Parathyroid adenoma (tissue), 2 donors: ENCODE results near the gene NLRP13.

Source experiments
- H2AFZ ChIP-seq: fragments of 300-600 bp; sonication (generic); one replicate; pipeline ENCODE4 v1.7.0; 2017; ENCODE audit warnings: antibody characterized with exemption, mild to moderate bottlenecking
- H3K27ac ChIP-seq: fragments of 300-600 bp; sonication (generic); one replicate; pipeline ENCODE4 v1.7.0; 2017
- H3K27me3 ChIP-seq: fragments of 300-600 bp; sonication (generic); one replicate; pipeline ENCODE4 v1.7.0; 2017; ENCODE audit warnings: low read length; ENCODE audit not compliant: control insufficient read depth, insufficient read depth
- H3K36me3 ChIP-seq: fragments of 300-600 bp; sonication (generic); one replicate; pipeline ENCODE4 v1.7.0; 2017; ENCODE audit warnings: low read length; ENCODE audit not compliant: control insufficient read depth, insufficient read depth
- H3K4me1 ChIP-seq: fragments of 300-600 bp; sonication (generic); one replicate; pipeline ENCODE4 v1.7.0; 2017; ENCODE audit warnings: control low read depth
- H3K4me2 ChIP-seq: fragments of 300-600 bp; sonication (generic); one replicate; pipeline ENCODE4 v1.7.0; 2017; ENCODE audit warnings: low read length
- H3K4me3 ChIP-seq: fragments of 300-600 bp; sonication (generic); one replicate; pipeline ENCODE4 v1.7.0; 2017; ENCODE audit warnings: low read depth, low read length
- H3K79me2 ChIP-seq: fragments of 300-600 bp; sonication (generic); one replicate; pipeline ENCODE4 v1.7.0; 2017; ENCODE audit warnings: control low read depth
- H3K9ac ChIP-seq: fragments of 300-600 bp; sonication (generic); one replicate; pipeline ENCODE4 v1.7.0; 2017; ENCODE audit warnings: mild to moderate bottlenecking
- H3K9me3 ChIP-seq: fragments of 300-600 bp; sonication (generic); one replicate; pipeline ENCODE4 v1.7.0; 2017; ENCODE audit warnings: low read length; ENCODE audit not compliant: control insufficient read depth
- TF ChIP-seq, protein P1 (sequence below): fragments of 300-600 bp; sonication (generic); IDR thresholded peaks from one replicate; pipeline ENCODE4 v1.7.0; 2017; ENCODE audit warnings: antibody characterized with exemption, mild to moderate bottlenecking
- donor health status: primary hyperparathyroidism.

NLRP13 gene

DNA sequence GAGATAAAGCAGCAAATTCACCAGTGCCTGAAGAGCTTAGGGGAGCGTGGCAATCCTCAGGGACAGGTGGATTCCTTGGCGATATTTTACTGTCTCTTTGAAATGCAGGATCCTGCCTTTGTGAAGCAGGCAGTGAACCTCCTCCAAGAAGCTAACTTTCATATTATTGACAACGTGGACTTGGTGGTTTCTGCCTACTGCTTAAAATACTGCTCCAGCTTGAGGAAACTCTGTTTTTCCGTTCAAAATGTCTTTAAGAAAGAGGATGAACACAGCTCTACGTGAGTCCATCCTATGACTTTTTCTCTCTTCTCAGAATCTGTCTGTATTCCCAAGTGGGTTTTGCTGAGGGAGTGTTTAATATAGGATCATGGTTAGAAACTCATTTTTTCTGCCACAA lies 73.2 kb downstream of the NLRP13 start:
- Histone ChIP-seq H3K27me3 (no peaks in the 10 kb centered on the region), H2AFZ (no peak overlapping the region), H3K79me2 (no peaks in the 10 kb centered on the region), H3K9me3 (no peaks in the 10 kb centered on the region), H3K4me3 (no peak overlapping the region), H3K9ac (no peak overlapping the region), H3K27ac (no peak overlapping the region), H3K4me2 (no peak overlapping the region), H3K36me3 (no peaks in the 10 kb centered on the region), H3K4me1 (no peaks in the 10 kb centered on the region)
- TF ChIP-seq, protein P1, sequence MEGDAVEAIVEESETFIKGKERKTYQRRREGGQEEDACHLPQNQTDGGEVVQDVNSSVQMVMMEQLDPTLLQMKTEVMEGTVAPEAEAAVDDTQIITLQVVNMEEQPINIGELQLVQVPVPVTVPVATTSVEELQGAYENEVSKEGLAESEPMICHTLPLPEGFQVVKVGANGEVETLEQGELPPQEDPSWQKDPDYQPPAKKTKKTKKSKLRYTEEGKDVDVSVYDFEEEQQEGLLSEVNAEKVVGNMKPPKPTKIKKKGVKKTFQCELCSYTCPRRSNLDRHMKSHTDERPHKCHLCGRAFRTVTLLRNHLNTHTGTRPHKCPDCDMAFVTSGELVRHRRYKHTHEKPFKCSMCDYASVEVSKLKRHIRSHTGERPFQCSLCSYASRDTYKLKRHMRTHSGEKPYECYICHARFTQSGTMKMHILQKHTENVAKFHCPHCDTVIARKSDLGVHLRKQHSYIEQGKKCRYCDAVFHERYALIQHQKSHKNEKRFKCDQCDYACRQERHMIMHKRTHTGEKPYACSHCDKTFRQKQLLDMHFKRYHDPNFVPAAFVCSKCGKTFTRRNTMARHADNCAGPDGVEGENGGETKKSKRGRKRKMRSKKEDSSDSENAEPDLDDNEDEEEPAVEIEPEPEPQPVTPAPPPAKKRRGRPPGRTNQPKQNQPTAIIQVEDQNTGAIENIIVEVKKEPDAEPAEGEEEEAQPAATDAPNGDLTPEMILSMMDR: no peak

DNA sequence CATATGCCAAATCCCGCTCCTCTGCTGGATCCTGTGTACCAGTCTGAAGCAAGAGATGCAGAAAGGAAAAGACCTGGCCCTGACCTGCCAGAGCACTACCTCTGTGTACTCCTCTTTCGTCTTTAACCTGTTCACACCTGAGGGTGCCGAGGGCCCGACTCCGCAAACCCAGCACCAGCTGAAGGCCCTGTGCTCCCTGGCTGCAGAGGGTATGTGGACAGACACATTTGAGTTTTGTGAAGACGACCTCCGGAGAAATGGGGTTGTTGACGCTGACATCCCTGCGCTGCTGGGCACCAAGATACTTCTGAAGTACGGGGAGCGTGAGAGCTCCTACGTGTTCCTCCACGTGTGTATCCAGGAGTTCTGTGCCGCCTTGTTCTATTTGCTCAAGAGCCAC lies 73.7 kb downstream of the NLRP13 start:
- H3K79me2 ChIP-seq: no peaks in the 10 kb centered on the region
- TF ChIP-seq, protein P1: no peak
- no peaks in the 10 kb centered on the region for H3K9me3 ChIP-seq
- no peaks in the 10 kb centered on the region for H3K36me3 ChIP-seq
- no peak overlapping the region for H3K4me2 ChIP-seq
- no peaks in the 10 kb centered on the region for H3K27me3 ChIP-seq
- no peak overlapping the region for H3K4me3 ChIP-seq
- H3K4me1 ChIP-seq: no peaks in the 10 kb centered on the region
- H3K9ac ChIP-seq: no peak overlapping the region
- no peak overlapping the region for H3K27ac ChIP-seq
- H2AFZ ChIP-seq: no peak overlapping the region

DNA sequence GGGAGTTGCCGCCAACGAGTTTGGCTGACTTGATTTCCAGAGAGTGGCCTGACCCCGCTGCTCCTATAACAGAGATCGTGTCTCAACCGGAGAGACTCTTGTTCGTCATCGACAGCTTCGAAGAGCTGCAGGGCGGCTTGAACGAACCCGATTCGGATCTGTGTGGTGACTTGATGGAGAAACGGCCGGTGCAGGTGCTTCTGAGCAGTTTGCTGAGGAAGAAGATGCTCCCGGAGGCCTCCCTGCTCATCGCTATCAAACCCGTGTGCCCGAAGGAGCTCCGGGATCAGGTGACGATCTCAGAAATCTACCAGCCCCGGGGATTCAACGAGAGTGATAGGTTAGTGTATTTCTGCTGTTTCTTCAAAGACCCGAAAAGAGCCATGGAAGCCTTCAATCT lies 74.2 kb downstream of the NLRP13 start:
- Histone ChIP-seq H3K4me3 (no peak overlapping the region), H3K9me3 (no peaks in the 10 kb centered on the region), H3K4me1 (no peaks in the 10 kb centered on the region), H3K79me2 (no peaks in the 10 kb centered on the region), H3K27me3 (no peaks in the 10 kb centered on the region), H2AFZ (no peak overlapping the region), H3K27ac (no peak overlapping the region), H3K9ac (no peak overlapping the region), H3K36me3 (no peaks in the 10 kb centered on the region), H3K4me2 (no peak overlapping the region)
- TF ChIP-seq, protein P1: no peak

DNA sequence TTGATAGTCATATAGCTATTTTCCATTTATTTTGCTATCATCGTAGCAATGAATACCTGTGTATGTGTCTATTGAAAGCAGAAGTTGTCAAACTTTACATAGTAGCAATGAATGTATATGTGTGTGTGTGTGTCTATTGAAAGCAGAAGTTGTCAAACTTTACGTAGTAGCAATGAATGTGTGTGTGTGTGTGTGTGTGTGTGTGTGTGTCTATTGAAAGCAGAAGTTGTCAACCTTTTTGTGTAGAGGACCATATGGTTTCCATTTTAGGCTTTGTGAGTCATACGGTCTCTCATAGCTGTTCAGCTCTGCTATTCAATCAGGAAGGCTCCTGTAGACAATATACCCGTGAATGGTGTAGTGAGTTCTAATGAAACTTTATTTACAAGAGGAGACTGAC lies 75.0 kb downstream of the NLRP13 start:
- no peaks in the 10 kb centered on the region for H3K4me1 ChIP-seq
- H3K36me3 ChIP-seq: no peaks in the 10 kb centered on the region
- no peak overlapping the region for H3K4me2 ChIP-seq
- H3K27ac ChIP-seq: no peak overlapping the region
- no peak overlapping the region for H2AFZ ChIP-seq
- H3K27me3 ChIP-seq: no peaks in the 10 kb centered on the region
- no peaks in the 10 kb centered on the region for H3K9me3 ChIP-seq
- no peak overlapping the region for H3K9ac ChIP-seq
- TF ChIP-seq, protein P1: no peak
- no peaks in the 10 kb centered on the region for H3K79me2 ChIP-seq
- H3K4me3 ChIP-seq: no peak overlapping the region

DNA sequence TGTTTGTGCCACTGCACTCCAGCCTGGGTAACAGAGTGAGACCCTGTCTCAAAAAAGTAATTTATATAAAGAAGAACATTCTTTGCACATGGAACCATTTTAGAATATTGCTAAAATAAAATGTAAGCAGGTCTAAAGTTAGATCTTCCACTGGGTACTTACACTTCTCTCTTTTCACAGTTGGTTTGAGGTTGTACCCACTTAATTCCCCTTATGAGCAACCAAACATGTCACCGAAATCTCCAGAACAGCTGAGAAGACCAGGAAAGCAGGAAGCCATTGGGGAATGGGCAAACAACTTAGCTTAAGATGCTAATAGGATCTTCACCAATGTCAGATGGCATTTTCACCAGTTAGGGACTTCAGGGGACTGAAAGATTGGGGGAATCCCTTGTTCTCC lies 77.0 kb downstream of the NLRP13 start:
- H2AFZ ChIP-seq: no peak overlapping the region
- H3K36me3 ChIP-seq: no peaks in the 10 kb centered on the region
- H3K27ac ChIP-seq: no peak overlapping the region
- no peaks in the 10 kb centered on the region for H3K27me3 ChIP-seq
- H3K4me2 ChIP-seq: no peak overlapping the region
- H3K9ac ChIP-seq: no peak overlapping the region
- H3K4me3 ChIP-seq: no peak overlapping the region
- no peaks in the 10 kb centered on the region for H3K4me1 ChIP-seq
- no peaks in the 10 kb centered on the region for H3K9me3 ChIP-seq
- TF ChIP-seq, protein P1: no peak
- H3K79me2 ChIP-seq: no peaks in the 10 kb centered on the region
